Measurements from ENCODE around the gene SCRG1.

SCRG1 gene

DNA sequence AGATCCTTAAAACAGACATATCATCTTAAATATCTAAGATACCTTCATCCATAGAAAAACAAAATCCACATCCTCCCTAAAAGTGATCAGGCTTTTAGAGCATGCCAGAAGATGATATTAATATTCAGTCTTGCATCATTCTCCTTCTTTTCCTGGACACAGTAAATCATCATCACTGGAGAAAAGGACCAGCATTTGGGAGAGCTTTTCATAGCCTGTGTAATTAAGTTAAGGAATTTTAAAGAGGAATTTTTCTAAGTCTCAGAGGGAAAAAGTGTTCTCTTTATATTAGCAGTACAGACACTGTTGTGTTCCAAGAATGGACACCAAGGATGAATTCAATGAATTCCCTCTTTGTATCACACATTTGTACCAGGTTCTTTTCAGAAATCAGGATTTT lies 696 bp downstream of the SCRG1 start:
- no peaks in the 10 kb centered on the region for H3K79me2 ChIP-seq
- no peak overlapping the region for H2AFZ ChIP-seq
- no peaks in the 10 kb centered on the region for H3K4me1 ChIP-seq
- no peak overlapping the region for H3K9ac ChIP-seq
- H3K27me3 ChIP-seq (ENCODE audit: control insufficient read depth, insufficient read depth, low read length), result no peaks in the 10 kb centered on the region
- no peak for TF ChIP-seq CTCF (IDR thresholded peaks at IDR 0.05)
- H3K4me3 ChIP-seq (ENCODE audit: low read depth, low read length), result no peak overlapping the region
- no peak overlapping the region for H3K27ac ChIP-seq
- no peaks in the 10 kb centered on the region for H3K9me3 ChIP-seq (ENCODE audit: control insufficient read depth, low read length)
- H3K36me3 ChIP-seq (ENCODE audit: control insufficient read depth, insufficient read depth, low read length), result no peaks in the 10 kb centered on the region
- no peak overlapping the region for H3K4me2 ChIP-seq (ENCODE audit: low read length)

- no peaks in the 10 kb centered on the region for H3K36me3 ChIP-seq (ENCODE audit: control insufficient read depth, insufficient read depth, low read length)
- no peak overlapping the region for H3K27ac ChIP-seq
- H3K4me2 ChIP-seq (ENCODE audit: low read length), result no peak overlapping the region
- no peak overlapping the region for H3K9ac ChIP-seq
- no peak for TF ChIP-seq CTCF (IDR thresholded peaks at IDR 0.05)
- H3K79me2 ChIP-seq, result no peaks in the 10 kb centered on the region
- no peaks in the 10 kb centered on the region for H3K27me3 ChIP-seq (ENCODE audit: control insufficient read depth, insufficient read depth, low read length)
- H3K4me1 ChIP-seq, result no peaks in the 10 kb centered on the region
- no peaks in the 10 kb centered on the region for H3K9me3 ChIP-seq (ENCODE audit: control insufficient read depth, low read length)
- no peak overlapping the region for H3K4me3 ChIP-seq (ENCODE audit: low read depth, low read length)
- no peak overlapping the region for H2AFZ ChIP-seq
Measured at GRCh38 chr4:173397604-173398003, 1.3 kb downstream of the SCRG1 start.

GRCh38 chr4:173391701-173392100 lies 7.2 kb downstream of the SCRG1 start:
- no peaks in the 10 kb centered on the region for H3K9me3 ChIP-seq (ENCODE audit: control insufficient read depth, low read length)
- H3K9ac ChIP-seq, result no peak overlapping the region
- no peaks in the 10 kb centered on the region for H3K4me1 ChIP-seq
- no peaks in the 10 kb centered on the region for H3K79me2 ChIP-seq
- no peak overlapping the region for H3K27ac ChIP-seq
- no peak overlapping the region for H3K4me3 ChIP-seq (ENCODE audit: low read depth, low read length)
- H3K27me3 ChIP-seq (ENCODE audit: control insufficient read depth, insufficient read depth, low read length), result no peaks in the 10 kb centered on the region
- no peaks in the 10 kb centered on the region for H3K36me3 ChIP-seq (ENCODE audit: control insufficient read depth, insufficient read depth, low read length)
- no peak overlapping the region for H3K4me2 ChIP-seq (ENCODE audit: low read length)
- H2AFZ ChIP-seq, result no peak overlapping the region
- no peak for TF ChIP-seq CTCF (IDR thresholded peaks at IDR 0.05)

DNA sequence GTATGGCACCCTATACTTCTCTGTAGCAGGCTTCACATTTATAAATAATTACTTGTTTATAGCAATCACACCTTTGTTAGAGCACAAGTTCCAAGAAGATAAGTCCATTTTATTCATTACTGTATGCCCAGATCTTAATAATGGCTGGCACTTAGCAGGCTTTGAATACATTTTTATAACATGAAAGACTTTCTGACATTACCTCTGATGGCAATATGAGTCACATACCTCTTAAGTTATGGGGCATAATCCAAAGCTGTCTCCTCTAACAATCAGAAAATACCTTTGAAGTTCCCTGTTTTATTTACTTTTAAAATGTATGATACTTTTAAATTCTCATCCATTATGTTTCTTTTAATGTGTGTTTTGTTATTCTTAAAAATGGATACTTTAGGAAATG lies 12.2 kb downstream of the SCRG1 start:
- Histone ChIP-seq H3K9me3 (ENCODE audit: control insufficient read depth, low read length) (no peaks in the 10 kb centered on the region), H3K4me3 (ENCODE audit: low read depth, low read length) (no peak overlapping the region), H3K79me2 (no peaks in the 10 kb centered on the region), H2AFZ (no peak overlapping the region), H3K4me1 (no peaks in the 10 kb centered on the region), H3K9ac (no peak overlapping the region), H3K27me3 (ENCODE audit: control insufficient read depth, insufficient read depth, low read length) (no peaks in the 10 kb centered on the region), H3K4me2 (ENCODE audit: low read length) (no peak overlapping the region), H3K36me3 (ENCODE audit: control insufficient read depth, insufficient read depth, low read length) (no peaks in the 10 kb centered on the region), H3K27ac (no peak overlapping the region)
- TF ChIP-seq CTCF (IDR thresholded peaks at IDR 0.05), result no peak

GRCh38 chr4:173382349-173382748 lies 16.6 kb downstream of the SCRG1 start:
- Histone ChIP-seq H3K36me3 (ENCODE audit: control insufficient read depth, insufficient read depth, low read length) (no peaks in the 10 kb centered on the region), H3K9ac (no peak overlapping the region), H3K79me2 (no peaks in the 10 kb centered on the region), H2AFZ (no peak overlapping the region), H3K4me2 (ENCODE audit: low read length) (no peak overlapping the region), H3K9me3 (ENCODE audit: control insufficient read depth, low read length) (no peaks in the 10 kb centered on the region), H3K4me3 (ENCODE audit: low read depth, low read length) (no peak overlapping the region), H3K4me1 (no peaks in the 10 kb centered on the region), H3K27me3 (ENCODE audit: control insufficient read depth, insufficient read depth, low read length) (no peaks in the 10 kb centered on the region), H3K27ac (no peak overlapping the region)
- TF ChIP-seq CTCF (IDR thresholded peaks at IDR 0.05), result no peak
